WTC11 (cell line): ENCODE results near the gene ATXN7L3B. TPM values are rescaled to one million over a fixed set of nuclear protein-coding genes. Genes with fewer than 3 reads are reported as not detected.

ENCODE experiments used
- E2F4 ChIP-seq: sonication (generic); formaldehyde crosslinking; IDR thresholded peaks from 2 replicates; pipeline ENCODE4 v1.8.1; 2022; ENCODE audit warnings: low read depth, mild to moderate bottlenecking, moderate library complexity, missing genetic modification reagents, borderline replicate concordance
- total RNA-seq: library from RNA; stranded (reverse); gene quantifications from 3 replicates; pipeline ENCODE4 v1.2.3, GENCODE V29; 2021

ATXN7L3B gene
- total RNA-seq, 1 experiment from 2014 or later = 36.3 TPM

- no peak for TF ChIP-seq E2F4 (CRISPR knock-in tag)
- TF ChIP-seq, all 79 proteins: peak for 0
These were observed 48.6 kb downstream of the ATXN7L3B start (continued) for GRCh38 chr12:74586251-74586650.
